GM12892 (cell line): ENCODE results near the gene BOLA1.
"Not testable (repeated sequence)": the region's sequence is repeated elsewhere in the genome, so short reads cannot be mapped to it uniquely, and the experiment has no call there.

ENCODE experiments used
- DNase-seq: peaks from one replicate; pipeline ENCODE4 v3.0.0; 2011; ENCODE audit not compliant: insufficient read length
- FAIRE-seq: peaks from 2 replicates; lab custom pipeline; 2011; peaks lifted over from hg19 to GRCh38; lab: Jason Lieb, UNC
- POLR2A ChIP-seq: IDR thresholded peaks from 2 replicates; pipeline ENCODE4 v1.6.1; 2011; ENCODE audit warnings: low read depth, low read length, control low read depth
- POLR2AphosphoS5 ChIP-seq: IDR thresholded peaks from 2 replicates; pipeline ENCODE4 v1.6.1; 2011; ENCODE audit warnings: low read depth, low read length, control low read depth
- TAF1 ChIP-seq: IDR thresholded peaks from 2 replicates; pipeline ENCODE4 v1.6.1; 2011; ENCODE audit warnings: low read depth, mild to moderate bottlenecking, control low read depth, low read length, borderline replicate concordance

Gene BOLA1

GRCh38 chr1:149927056-149927562 lies 27.7 kb downstream of the BOLA1 start:
- DNase-seq (no peak), FAIRE-seq (no peak)
- TF ChIP-seq POLR2A (no peak), POLR2AphosphoS5 (no peak), TAF1 (no peak)

GRCh38 chr1:149927563-149928400 lies 28.4 kb downstream of the BOLA1 start, which contains the start of gene SF3B4:
SF3B4 (minus strand) TSS chr1:149927803; CDS start chr1:149927759, 44 bp downstream.
- TF ChIP-seq POLR2A, result peak; percentile 98
- peak; percentile 94 for TF ChIP-seq POLR2AphosphoS5
- TF ChIP-seq TAF1, result peak; percentile 74
- FAIRE-seq (peak; percentile 93), DNase-seq (peak; percentile 82)

GRCh38 chr1:149928401-149928724 lies 29.0 kb downstream of the BOLA1 start:
- FAIRE-seq (no peak), DNase-seq (no peak)
- TF ChIP-seq TAF1 (no peak), POLR2A (no peak), POLR2AphosphoS5 (no peak)

GRCh38 chr1:149929856-149930255 lies 30.5 kb downstream of the BOLA1 start:
- DNase-seq (no peak), FAIRE-seq (no peak)
- no peak for TF ChIP-seq POLR2AphosphoS5
- no peak for TF ChIP-seq TAF1
- TF ChIP-seq POLR2A, result no peak

GRCh38 chr1:149931212-149931790 lies 31.9 kb downstream of the BOLA1 start:
- no peak for FAIRE-seq
- no peak for TF ChIP-seq POLR2A
- no peak for TF ChIP-seq POLR2AphosphoS5
- TF ChIP-seq TAF1, result no peak
- DNase-seq, result no peak

- no peak for TF ChIP-seq POLR2AphosphoS5
- TF ChIP-seq TAF1, result no peak
- TF ChIP-seq POLR2A, result no peak
- FAIRE-seq, result no peak
- no peak for DNase-seq
Observed at GRCh38 chr1:149932474-149932873, 33.1 kb downstream of the BOLA1 start.

- FAIRE-seq, result no peak
- TF ChIP-seq TAF1 (no peak), POLR2AphosphoS5 (no peak), POLR2A (no peak)
- no peak for DNase-seq
Observed at GRCh38 chr1:149933208-149933607, 33.8 kb downstream of the BOLA1 start.

GRCh38 chr1:149934356-149934755 lies 35.0 kb downstream of the BOLA1 start:
- FAIRE-seq (no peak), DNase-seq (no peak)
- TF ChIP-seq POLR2AphosphoS5 (no peak), TAF1 (no peak), POLR2A (no peak)

- DNase-seq (no peak), FAIRE-seq (no peak)
- TF ChIP-seq POLR2AphosphoS5 (no peak), TAF1 (no peak), POLR2A (no peak)
Observed at GRCh38 chr1:149936170-149936991, 37.0 kb downstream of the BOLA1 start, which contains the start of gene MTMR11. MTMR11 (minus strand) TSS chr1:149936879; CDS start chr1:149936647, 232 bp downstream.

GRCh38 chr1:149936992-149937705 lies 37.8 kb downstream of the BOLA1 start:
- FAIRE-seq (no peak), DNase-seq (no peak)
- TF ChIP-seq POLR2A, result no peak
- TF ChIP-seq TAF1, result no peak
- no peak for TF ChIP-seq POLR2AphosphoS5

- FAIRE-seq, result no peak
Observed at GRCh38 chr1:149937759-149938158, 38.4 kb downstream of the BOLA1 start.

GRCh38 chr1:149938668-149939003 lies 39.3 kb downstream of the BOLA1 start:
- not testable (repeated sequence) for DNase-seq, FAIRE-seq

More at GRCh38 chr1:149937759-149938158, 38.4 kb downstream of the BOLA1 start:
- no peak for DNase-seq
- TF ChIP-seq POLR2A, result no peak
- TF ChIP-seq TAF1, result no peak
- TF ChIP-seq POLR2AphosphoS5, result no peak

- TF ChIP-seq POLR2A (no peak), POLR2AphosphoS5 (no peak), TAF1 (no peak)
- no peak for FAIRE-seq
- DNase-seq, result no peak
Observed at GRCh38 chr1:149940427-149940826, 41.1 kb downstream of the BOLA1 start.
